ENCODE data around the gene PHYHD1. TPM values are rescaled to one million over a fixed set of nuclear protein-coding genes. Genes with fewer than 3 reads are reported as not detected.

The PHYHD1 gene
- total RNA-seq, 1 experiment from 2014 or later = 0.32 TPM

GRCh38 chr9:128886211-128886891 is 34.4 kb upstream of the PHYHD1 start:
- H3K4me3 ChIP-seq (replicated peaks in 1 of 2; ENCODE audit: low read depth in 1 of 2, low read length in 2 of 2) = no peak overlapping the region
- no peak overlapping the region for H3K4me2 ChIP-seq (ENCODE audit: low read length)
- H3K27me3 ChIP-seq (ENCODE audit: insufficient read depth, low read length) = no peaks in the 10 kb centered on the region
- no peaks in the 10 kb centered on the region for H3K9me3 ChIP-seq (ENCODE audit: control insufficient read depth in 1 of 2, insufficient read depth in 1 of 2, low read depth in 1 of 2, low read length in 2 of 2)
- RAD21 ChIA-PET (ENCODE audit: low non-redundant PET in 1 of 2, low total read pairs in 2 of 2, uncharacterized antibody in 2 of 2, unreplicated experiment in 2 of 2) = no interaction called here
- TF ChIP-seq TCF7L2 (IDR thresholded peaks at IDR 0.05; ENCODE audit: borderline replicate concordance, extremely low read depth, insufficient read depth, insufficient read length) = no peak
- no peak for TF ChIP-seq SIN3A (IDR thresholded peaks at IDR 0.05; ENCODE audit: low read depth)
- no peak for TF ChIP-seq EZH2 (IDR thresholded peaks at IDR 0.05)
- TF ChIP-seq ATF3 (IDR thresholded peaks at IDR 0.05) = no peak
- no peak for TF ChIP-seq CTCF (IDR thresholded peaks at IDR 0.05 in 2 of 3, conservative IDR thresholded peaks at IDR 0.05 in 1 of 3; ENCODE audit: borderline replicate concordance in 1 of 3, insufficient read depth in 1 of 3, low read depth in 2 of 3, low read length in 2 of 3)
- no peak for TF ChIP-seq EGR1 (IDR thresholded peaks at IDR 0.05; ENCODE audit: low read depth)
- no peak for TF ChIP-seq JUND (IDR thresholded peaks at IDR 0.05)
- TF ChIP-seq SP1 (IDR thresholded peaks at IDR 0.05; ENCODE audit: low read depth) = no peak
- no peak for TF ChIP-seq RAD21 (IDR thresholded peaks at IDR 0.05; ENCODE audit: low read depth)
- no peak for TF ChIP-seq MAX (IDR thresholded peaks at IDR 0.05)
- TF ChIP-seq YY1 (IDR thresholded peaks at IDR 0.05; ENCODE audit: extremely low read depth, insufficient replicate concordance, low read depth, low read length) = no peak
- TF ChIP-seq POLR2AphosphoS5 (IDR thresholded peaks at IDR 0.05; ENCODE audit: low read depth, low read length) = no peak
- TF ChIP-seq ZNF274 (IDR thresholded peaks at IDR 0.05; ENCODE audit: low read depth, low read length) = no peak
- TF ChIP-seq ZBTB33 (IDR thresholded peaks at IDR 0.05; ENCODE audit: extremely low read depth, insufficient replicate concordance, low read length) = no peak
- TF ChIP-seq EZH2phosphoT487 (IDR thresholded peaks at IDR 0.05; ENCODE audit: borderline replicate concordance) = no peak
- peaks cover 3 to 12% of the 10 kb centered on the region in 2 experiments; a peak in 2 of 4 replicates for H3K4me1 ChIP-seq (ENCODE audit: control insufficient read depth in 1 of 2, insufficient read depth in 2 of 2, low read length in 2 of 2)
- H3K79me2 ChIP-seq (ENCODE audit: insufficient read depth, low read length) = peaks cover 34% of the 10 kb centered on the region
- POLR2A ChIA-PET = no interaction called here
- peaks cover 5 to 7% of the 10 kb centered on the region in 2 experiments; a peak in 3 of 4 replicates for H3K36me3 ChIP-seq (ENCODE audit: control insufficient read depth in 1 of 2, insufficient read depth in 2 of 2, low read length in 2 of 2)
- H3K9me2 ChIP-seq (ENCODE audit: insufficient read depth) = no peaks in the 10 kb centered on the region
- intact Hi-C loops (cut with micrococcal nuclease) = no loop called here
- no peak for DNase-seq (ENCODE audit: low read depth, low spot score)
- H2AFZ ChIP-seq (ENCODE audit: low read depth, low read length, poor library complexity, severe bottlenecking) = no peak overlapping the region
- H3K9ac ChIP-seq (ENCODE audit: low read length) = no peak overlapping the region
- CTCF ChIA-PET = no interaction called here
- no peaks in the 10 kb centered on the region for H4K20me1 ChIP-seq (ENCODE audit: insufficient read depth)
- no TSS peak for BruUV-seq (replicated peaks)
- no peak overlapping the region for H3K27ac ChIP-seq (ENCODE audit: low read depth, low read length)
- no peak for ATAC-seq

Data from HCT116 (cell line).